K562 (cell line): ENCODE measurements around the gene CDSN. TPM values are rescaled to one million over a fixed set of nuclear protein-coding genes. Genes with fewer than 3 reads are reported as not detected.
A peak's percentile ranks its signal among the peaks of the same experiment; 100 is the strongest.

Experiments used
- BDP1 ChIP-seq: IDR thresholded peaks from 3 replicates; pipeline ENCODE4 v1.6.1; 2011; ENCODE audit not compliant: insufficient read length, insufficient read depth
- CXXC5 ChIP-seq: fragments of 250-450 bp; sonication (Bioruptor Pico); IDR thresholded peaks from 2 replicates; pipeline ENCODE4 v1.8.0; 2022; ENCODE audit warnings: inconsistent platforms, mild to moderate bottlenecking, moderate library complexity
- DLX4 ChIP-seq: fragments of 250-450 bp; sonication (Bioruptor Pico); IDR thresholded peaks from 2 replicates; pipeline ENCODE4 v1.6.1; 2021; ENCODE audit warnings: mild to moderate bottlenecking
- ELF1 ChIP-seq: fragments of 200-800 bp; sonication (Bioruptor generic); IDR thresholded peaks from 2 replicates; pipeline ENCODE4 v1.6.1; 2016; ENCODE audit warnings: missing genetic modification characterization, missing compliant biosample characterization
- ERF ChIP-seq: fragments of 450-650 bp; formaldehyde crosslinking; IDR thresholded peaks from 2 replicates; pipeline ENCODE4 v1.4.0; 2020; ENCODE audit warnings: mild to moderate bottlenecking, mixed read lengths
- GATAD2A ChIP-seq: fragments of 450-650 bp; IDR thresholded peaks from 2 replicates; pipeline ENCODE4 v1.6.1; 2017
- NCOA6 ChIP-seq: fragments of 450-650 bp; IDR thresholded peaks from 2 replicates; pipeline ENCODE4 v1.6.1; 2017; ENCODE audit warnings: mild to moderate bottlenecking
- NRF1 ChIP-seq, 2 experiments: fragments of 450-650 bp; IDR thresholded peaks in 1 of 2; conservative IDR thresholded peaks in 1 of 2; 2 replicates each; pipeline ENCODE4 v1.6.1; 2014; ENCODE audit warnings: mild to moderate bottlenecking in 2 of 2
- PHF21A ChIP-seq: fragments of 450-650 bp; IDR thresholded peaks from 2 replicates; pipeline ENCODE4 v1.6.1; 2017; ENCODE audit warnings: low read depth, borderline replicate concordance
- PTBP1 ChIP-seq: fragments of 200-400 bp; formaldehyde crosslinking; IDR thresholded peaks from 2 replicates; pipeline ENCODE4 v1.6.1; 2017; ENCODE audit warnings: low read depth, low read length
- RNF219 ChIP-seq: fragments of 250-450 bp; sonication (Bioruptor Pico); IDR thresholded peaks from 2 replicates; pipeline ENCODE4 v1.5.0; 2022; ENCODE audit warnings: mild to moderate bottlenecking
- STAG1 ChIP-seq: sonication (generic); formaldehyde crosslinking; IDR thresholded peaks from 2 replicates; pipeline ENCODE4 v1.5.0; 2020; ENCODE audit warnings: missing genetic modification reagents, borderline replicate concordance
- STAT6 ChIP-seq: sonication (generic); formaldehyde crosslinking; IDR thresholded peaks from 2 replicates; pipeline ENCODE4 v1.8.1; 2023; ENCODE audit warnings: mild to moderate bottlenecking, missing genetic modification reagents
- TAF9B ChIP-seq: fragments of 450-650 bp; IDR thresholded peaks from 2 replicates; pipeline ENCODE4 v1.6.1; 2018; ENCODE audit warnings: mild to moderate bottlenecking; ENCODE audit not compliant: partially characterized antibody
- ZEB2 ChIP-seq: fragments of 450-650 bp; IDR thresholded peaks from 2 replicates; pipeline ENCODE4 v1.6.1; 2016
- ZNF696 ChIP-seq: fragments of 250-450 bp; sonication (Bioruptor Pico); conservative IDR thresholded peaks from 2 replicates; pipeline ENCODE4 v1.4.0; 2020; ENCODE audit warnings: mild to moderate bottlenecking, moderate library complexity
- ZNF76 ChIP-seq: fragments of 250-450 bp; sonication (Bioruptor Pico); IDR thresholded peaks from 2 replicates; pipeline ENCODE4 v1.4.0; 2020; ENCODE audit warnings: mild to moderate bottlenecking, moderate library complexity, borderline replicate concordance
- polyA plus RNA-seq, 8 experiments: library from polyadenylated mRNA; depleted of rRNA in 4 of 8; stranded (reverse) in 5 of 8; unstranded in 3 of 8; fragments of >200 nt; fragmentation: Nextera tagmentation in 2 of 8; fragmentation: Illumina TruSeq in 1 of 8; extraction: Ambion mirVana in 2 of 8; extraction: Trizol in 1 of 8; gene quantifications; 2 replicates each; pipeline versions ENCODE4 v1.2.1 to v1.2.3, GENCODE V29; 2011 to 2014; ENCODE audit warnings: inconsistent platforms in 1 of 8, missing spikeins in 1 of 8
- total RNA-seq, 7 experiments: library from RNA; depleted of rRNA in 6 of 7; stranded (reverse); fragments of >200 nt in 6 of 7; fragmentation: Illumina TruSeq in 2 of 7; extraction: Trizol in 2 of 7; gene quantifications; 2 replicates each; pipeline versions ENCODE4 v1.2.1 to v1.2.3, GENCODE V29; 2011 to 2021; ENCODE audit warnings: low replicate concordance in 1 of 7
- TF ChIP-seq, protein P1 (sequence below): fragments of 200-800 bp; sonication (Bioruptor generic); IDR thresholded peaks from 2 replicates; pipeline ENCODE4 v1.6.1; 2017; ENCODE audit warnings: missing genetic modification characterization, missing compliant biosample characterization

The CDSN gene
- total and polyA plus RNA-seq, 9 of the 15 experiments (the other 6 are each of a cell fraction or from before 2014, with no cell fraction given), result not detected

GRCh38 chr6:31158140-31158862 is 38.1 kb upstream of the CDSN start, which contains the start of gene TCF19 (continued):
- TF ChIP-seq PHF21A (no peak), ELF1 (tag) (no peak), STAT6 (CRISPR knock-in tag) (no peak; the same call in 1 of the 2 replicates), STAG1 (CRISPR knock-in tag) (no peak), TAF9B (no peak), RNF219 (CRISPR knock-in tag) (no peak), ZNF696 (CRISPR knock-in tag) (no peak), PTBP1 (no peak), ERF (CRISPR knock-in tag) (no peak), NCOA6 (no peak), DLX4 (no peak), GATAD2A (no peak), NRF1 (conservative IDR thresholded peaks at IDR 0.05 in 1 of 2, IDR thresholded peaks at IDR 0.05 in 1 of 2) (peak; percentile 99), BDP1 (no peak), ZNF76 (CRISPR knock-in tag) (no peak), ZEB2 (no peak), CXXC5 (CRISPR knock-in tag) (peak; percentile 97)
- TF ChIP-seq, protein P1, sequence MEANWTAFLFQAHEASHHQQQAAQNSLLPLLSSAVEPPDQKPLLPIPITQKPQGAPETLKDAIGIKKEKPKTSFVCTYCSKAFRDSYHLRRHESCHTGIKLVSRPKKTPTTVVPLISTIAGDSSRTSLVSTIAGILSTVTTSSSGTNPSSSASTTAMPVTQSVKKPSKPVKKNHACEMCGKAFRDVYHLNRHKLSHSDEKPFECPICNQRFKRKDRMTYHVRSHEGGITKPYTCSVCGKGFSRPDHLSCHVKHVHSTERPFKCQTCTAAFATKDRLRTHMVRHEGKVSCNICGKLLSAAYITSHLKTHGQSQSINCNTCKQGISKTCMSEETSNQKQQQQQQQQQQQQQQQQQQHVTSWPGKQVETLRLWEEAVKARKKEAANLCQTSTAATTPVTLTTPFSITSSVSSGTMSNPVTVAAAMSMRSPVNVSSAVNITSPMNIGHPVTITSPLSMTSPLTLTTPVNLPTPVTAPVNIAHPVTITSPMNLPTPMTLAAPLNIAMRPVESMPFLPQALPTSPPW (CRISPR knock-in tag), result peak; percentile 96
